SIG-M5 treated with dmso at 0.1 percent for 504 hours (cell line): ENCODE data around the gene TMEM272.

Experiments
- DNase-seq: peaks from one replicate; lab custom pipeline; 2025; ENCODE audit not compliant: unreplicated experiment; lab: John Stamatoyannopoulos, UW

Gene TMEM272

GRCh38 chr13:51844862-51845573 lies at the start of gene TMEM272:
Gene TMEM272 (minus strand): TSS chr13:51845177. CDS start chr13:51838530, 6,647 bp downstream.
- peak; percentile 8 for DNase-seq

GRCh38 chr13:51894239-51894638 lies 49.3 kb upstream of the TMEM272 start:
- DNase-seq, result no peak

GRCh38 chr13:51892657-51893056 lies 47.7 kb upstream of the TMEM272 start:
- no peak for DNase-seq

GRCh38 chr13:51887468-51887867 lies 42.5 kb upstream of the TMEM272 start:
- DNase-seq, result no peak

GRCh38 chr13:51885651-51886050 lies 40.7 kb upstream of the TMEM272 start:
- DNase-seq, result no peak

GRCh38 chr13:51883226-51883600 lies 38.2 kb upstream of the TMEM272 start:
- no peak for DNase-seq

- no peak for DNase-seq
Observed at GRCh38 chr13:51882570-51883225, 37.7 kb upstream of the TMEM272 start.

- peak; percentile 72 for DNase-seq
Observed at GRCh38 chr13:51881296-51881695, 36.3 kb upstream of the TMEM272 start.

- DNase-seq, result no peak
Observed at GRCh38 chr13:51879133-51879532, 34.2 kb upstream of the TMEM272 start.

GRCh38 chr13:51874651-51875050 lies 29.7 kb upstream of the TMEM272 start:
- no peak for DNase-seq

- DNase-seq, result no peak
Observed at GRCh38 chr13:51873837-51874236, 28.9 kb upstream of the TMEM272 start.

- no peak for DNase-seq
Observed at GRCh38 chr13:51873117-51873798, 28.3 kb upstream of the TMEM272 start.

GRCh38 chr13:51870616-51871015 lies 25.6 kb upstream of the TMEM272 start:
- no peak for DNase-seq

- no peak for DNase-seq
Observed at GRCh38 chr13:51869916-51870315, 24.9 kb upstream of the TMEM272 start.

- DNase-seq, result no peak
Observed at GRCh38 chr13:51867062-51867461, 22.1 kb upstream of the TMEM272 start.

GRCh38 chr13:51865838-51866237 lies 20.9 kb upstream of the TMEM272 start:
- DNase-seq, result no peak

GRCh38 chr13:51862957-51863356 lies 18.0 kb upstream of the TMEM272 start:
- no peak for DNase-seq

GRCh38 chr13:51861723-51862300 lies 16.8 kb upstream of the TMEM272 start, which contains the start of gene CCDC70:
Gene CCDC70 (plus strand): TSS chr13:51861969. CDS start chr13:51865412, 3,443 bp downstream.
- peak; percentile 19 for DNase-seq

GRCh38 chr13:51858433-51859247 lies 13.7 kb upstream of the TMEM272 start:
- peak; percentile 11 for DNase-seq

- no peak for DNase-seq
Observed at GRCh38 chr13:51856998-51857397, 12.0 kb upstream of the TMEM272 start.
